Muscle layer of colon (tissue), 2 donors: ENCODE measurements around the gene GPATCH2.
"Not testable (repeated sequence)": the region's sequence is repeated elsewhere in the genome, so short reads cannot be mapped to it uniquely, and the experiment has no call there.

ENCODE experiments used
- H3K27ac ChIP-seq: one replicate; pipeline ENCODE4 v1.7.0; 2013; ENCODE audit warnings: low read depth, mild to moderate bottlenecking, low read length, moderate library complexity
- H3K27me3 ChIP-seq, 2 donors: one replicate each; pipeline ENCODE4 v1.7.0; 2013; ENCODE audit warnings: low read length in 2 of 2, mild to moderate bottlenecking in 2 of 2; ENCODE audit not compliant: insufficient read depth in 2 of 2, control insufficient read depth in 1 of 2
- H3K36me3 ChIP-seq: one replicate; pipeline ENCODE4 v1.7.0; 2013; ENCODE audit warnings: mild to moderate bottlenecking, low read length; ENCODE audit not compliant: insufficient read depth
- H3K4me1 ChIP-seq: one replicate; pipeline ENCODE4 v1.7.0; 2013; ENCODE audit warnings: mild to moderate bottlenecking, low read length; ENCODE audit not compliant: insufficient read depth
- H3K4me3 ChIP-seq, 2 donors: one replicate each; pipeline ENCODE4 v1.7.0; 2013; ENCODE audit warnings: low read length in 2 of 2, low read depth in 1 of 2, mild to moderate bottlenecking in 1 of 2, moderate library complexity in 1 of 2
- H3K9ac ChIP-seq: one replicate; pipeline ENCODE4 v1.7.0; 2013; ENCODE audit warnings: low read length
- H3K9me3 ChIP-seq: one replicate; pipeline ENCODE4 v1.7.0; 2013; ENCODE audit warnings: mild to moderate bottlenecking, low read length
- donor health status: abdominal sarcoma.
- donor health status: Adenocarcinoma of cecum.

GPATCH2 gene

GRCh38 chr1:217622042-217622441 is 8.8 kb downstream of the GPATCH2 start:
- Histone ChIP-seq H3K9me3 (no peaks in the 10 kb centered on the region), H3K27me3 (no peaks in the 10 kb centered on the region), H3K4me3 (no peak overlapping the region), H3K9ac (no peak overlapping the region), H3K4me1 (no peaks in the 10 kb centered on the region), H3K27ac (no peak overlapping the region), H3K36me3 (peaks cover 5% of the 10 kb centered on the region)

DNA sequence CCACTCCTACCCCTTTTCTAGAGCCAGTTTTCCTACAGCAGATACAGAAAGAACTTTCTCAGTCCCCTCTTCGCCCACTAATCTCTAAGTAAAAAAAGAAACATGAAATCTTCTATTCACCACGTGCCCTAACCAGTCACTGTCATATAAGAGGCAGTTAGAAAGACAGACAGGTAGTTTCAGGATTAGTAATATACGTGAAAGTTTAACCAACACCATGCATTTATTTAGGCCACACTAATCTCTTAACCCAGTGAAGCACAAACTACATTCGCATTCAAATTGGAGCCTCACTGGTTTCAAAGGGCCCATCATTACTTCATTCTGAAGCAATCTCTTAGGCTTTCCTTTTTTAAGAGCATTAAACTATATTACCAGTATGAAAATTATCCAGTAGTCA is 10.1 kb downstream of the GPATCH2 start:
- no peaks in the 10 kb centered on the region for H3K4me1 ChIP-seq
- H3K9ac ChIP-seq = no peak overlapping the region
- no peak overlapping the region for H3K4me3 ChIP-seq

DNA sequence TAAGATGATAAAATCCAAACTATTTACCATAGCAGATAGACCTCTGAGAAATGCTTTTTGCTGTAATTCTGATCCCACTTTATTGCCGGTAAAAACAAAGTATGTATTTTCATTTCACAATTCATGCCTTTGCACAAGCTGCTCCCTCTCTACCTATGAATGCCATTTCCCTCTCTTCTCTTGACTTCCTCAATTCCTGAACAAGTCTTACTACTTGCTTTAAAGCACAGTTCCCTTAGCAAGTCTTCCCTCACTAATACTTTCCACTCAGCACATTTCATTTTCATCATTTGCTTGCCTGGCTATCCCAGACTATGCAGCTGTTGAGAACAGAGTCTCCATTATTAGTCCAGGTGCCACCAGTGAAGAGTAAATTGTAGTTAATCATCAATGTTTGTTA is 13.8 kb downstream of the GPATCH2 start:
- no peak overlapping the region for H3K27ac ChIP-seq
- no peak overlapping the region for H3K9ac ChIP-seq
- no peak overlapping the region for H3K4me3 ChIP-seq
- H3K36me3 ChIP-seq = peaks cover 5% of the 10 kb centered on the region
- no peaks in the 10 kb centered on the region for H3K27me3 ChIP-seq
- H3K9me3 ChIP-seq = no peaks in the 10 kb centered on the region
- no peaks in the 10 kb centered on the region for H3K4me1 ChIP-seq

More for the DNA sequence above, 10.1 kb downstream of the GPATCH2 start:
- Histone ChIP-seq H3K36me3 (peaks cover 5% of the 10 kb centered on the region), H3K9me3 (no peaks in the 10 kb centered on the region), H3K27ac (no peak overlapping the region), H3K27me3 (no peaks in the 10 kb centered on the region)

DNA sequence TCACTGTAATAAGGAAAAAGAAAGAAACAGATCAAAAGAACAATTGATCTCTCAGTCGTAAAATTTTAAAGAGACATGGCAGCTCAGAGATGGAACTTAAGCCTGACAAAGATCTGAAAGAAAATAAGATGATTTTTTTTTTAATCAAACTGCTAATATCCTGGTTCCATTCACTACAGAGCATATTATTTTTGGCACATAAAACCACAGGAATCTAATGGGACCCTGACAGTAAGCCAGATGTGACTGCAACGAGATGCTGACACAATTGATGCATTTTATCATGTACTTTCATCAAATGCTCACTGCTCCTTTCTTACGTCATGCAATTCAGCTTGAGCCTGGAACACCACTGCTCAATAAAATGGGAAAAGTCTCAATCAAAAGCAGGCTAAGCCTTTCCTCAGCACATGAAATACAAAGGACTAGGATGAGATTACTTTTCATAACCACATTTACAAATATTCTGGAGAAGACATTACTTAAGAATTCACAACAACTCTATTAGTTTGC is 16.6 kb downstream of the GPATCH2 start:
- Histone ChIP-seq H3K4me3 (no peak overlapping the region), H3K9ac (no peak overlapping the region), H3K36me3 (peaks cover 13% of the 10 kb centered on the region), H3K4me1 (no peaks in the 10 kb centered on the region), H3K9me3 (no peaks in the 10 kb centered on the region), H3K27ac (no peak overlapping the region), H3K27me3 (no peaks in the 10 kb centered on the region)

GRCh38 chr1:217605390-217605789 is 25.5 kb downstream of the GPATCH2 start:
- no peaks in the 10 kb centered on the region for H3K4me1 ChIP-seq
- no peaks in the 10 kb centered on the region for H3K9me3 ChIP-seq
- peaks cover 8% of the 10 kb centered on the region for H3K36me3 ChIP-seq
- H3K27ac ChIP-seq = no peak overlapping the region
- H3K4me3 ChIP-seq = no peak overlapping the region
- no peak overlapping the region for H3K9ac ChIP-seq
- H3K27me3 ChIP-seq = no peaks in the 10 kb centered on the region

DNA sequence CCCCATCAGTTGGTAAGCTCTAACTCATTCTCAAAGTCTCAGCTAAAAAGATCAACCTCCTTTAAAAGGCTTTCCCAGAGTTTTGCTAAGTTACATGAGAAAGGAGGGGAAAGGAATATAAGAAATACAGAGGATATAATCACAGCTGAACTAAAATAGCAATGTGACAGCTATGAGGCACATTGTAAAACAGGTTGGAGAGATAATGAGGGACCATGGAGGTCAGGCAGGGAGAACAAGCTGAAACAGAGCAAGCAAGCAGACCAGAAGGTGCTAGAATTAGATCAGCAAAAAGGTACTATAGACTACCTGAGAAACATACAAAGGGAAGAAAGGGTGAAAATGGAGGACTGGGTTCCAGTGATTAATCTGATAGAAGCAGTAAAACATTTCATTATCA is 28.5 kb downstream of the GPATCH2 start:
- no peaks in the 10 kb centered on the region for H3K4me1 ChIP-seq
- no peaks in the 10 kb centered on the region for H3K36me3 ChIP-seq
- no peak overlapping the region for H3K9ac ChIP-seq
- no peak overlapping the region for H3K27ac ChIP-seq
- no peak overlapping the region for H3K4me3 ChIP-seq
- no peaks in the 10 kb centered on the region for H3K9me3 ChIP-seq
- no peaks in the 10 kb centered on the region for H3K27me3 ChIP-seq

- H3K27me3 ChIP-seq = no peaks in the 10 kb centered on the region
- no peak overlapping the region for H3K4me3 ChIP-seq
- H3K36me3 ChIP-seq = no peaks in the 10 kb centered on the region
- no peaks in the 10 kb centered on the region for H3K4me1 ChIP-seq
- no peak overlapping the region for H3K27ac ChIP-seq
- no peak overlapping the region for H3K9ac ChIP-seq
- no peaks in the 10 kb centered on the region for H3K9me3 ChIP-seq
Measured at GRCh38 chr1:217599154-217599553, 31.7 kb downstream of the GPATCH2 start.

DNA sequence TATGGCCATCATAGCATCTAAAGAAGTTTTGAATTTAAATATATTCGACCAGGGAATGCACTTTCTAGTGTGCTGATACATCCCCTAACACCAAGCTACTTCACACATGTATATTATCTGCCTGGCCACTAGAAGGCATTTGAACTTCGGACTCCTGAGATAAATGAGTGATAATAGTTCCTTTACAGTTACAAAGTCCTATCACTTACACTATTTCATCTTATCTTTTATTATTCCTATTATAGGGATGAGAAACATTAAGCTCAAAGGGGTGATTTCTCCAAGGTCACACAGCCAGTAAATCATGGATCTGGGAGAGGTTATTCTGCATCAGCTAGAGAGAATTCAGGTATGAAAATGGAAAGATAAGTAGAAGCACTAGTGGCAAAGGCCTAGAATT is 40.3 kb downstream of the GPATCH2 start:
- Histone ChIP-seq H3K27me3 (no peaks in the 10 kb centered on the region), H3K36me3 (no peaks in the 10 kb centered on the region), H3K4me3 (no peak overlapping the region), H3K9ac (no peak overlapping the region), H3K9me3 (no peaks in the 10 kb centered on the region), H3K27ac (no peak overlapping the region), H3K4me1 (no peaks in the 10 kb centered on the region)

DNA sequence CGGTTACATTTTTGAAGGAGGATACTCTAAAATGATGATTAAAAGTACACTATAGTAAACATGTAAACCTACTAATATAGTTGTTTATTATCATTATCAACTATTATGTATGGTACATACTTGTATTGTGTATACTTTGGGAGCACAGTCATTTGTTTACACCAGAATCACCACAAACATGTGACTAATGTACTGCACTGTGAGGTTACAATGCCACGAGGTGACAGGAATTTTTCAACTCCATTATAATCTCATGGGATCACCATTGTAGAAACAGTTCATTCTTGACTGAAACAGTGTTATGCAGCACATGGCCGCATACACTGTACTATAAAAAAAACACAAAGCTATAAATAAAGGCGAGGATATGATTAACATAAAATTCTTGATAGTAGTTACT is 44.3 kb downstream of the GPATCH2 start:
- no peak overlapping the region for H3K27ac ChIP-seq
- H3K9me3 ChIP-seq = no peaks in the 10 kb centered on the region
- H3K9ac ChIP-seq = no peak overlapping the region
- no peaks in the 10 kb centered on the region for H3K4me1 ChIP-seq
- no peaks in the 10 kb centered on the region for H3K27me3 ChIP-seq
- no peaks in the 10 kb centered on the region for H3K36me3 ChIP-seq
- no peak overlapping the region for H3K4me3 ChIP-seq

DNA sequence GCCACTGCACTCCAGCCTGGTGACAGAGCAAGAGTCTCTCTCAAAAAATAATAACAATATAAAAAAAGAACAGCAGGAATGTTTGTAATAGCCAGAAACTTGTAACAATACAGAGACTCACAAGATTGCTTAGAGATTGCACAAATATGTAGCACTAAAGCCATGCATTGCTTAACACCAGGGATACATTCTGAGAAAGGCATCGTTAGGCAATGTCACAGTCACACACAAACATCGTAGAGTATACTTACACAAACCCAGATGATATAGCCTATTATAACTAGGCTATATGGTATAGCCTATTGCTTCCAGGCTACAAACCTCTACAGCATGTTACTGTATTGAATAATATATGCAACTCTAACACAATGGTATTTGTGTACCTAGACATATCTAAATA is 45.3 kb downstream of the GPATCH2 start:
- H3K36me3 ChIP-seq = no peaks in the 10 kb centered on the region
- no peak overlapping the region for H3K27ac ChIP-seq
- H3K4me3 ChIP-seq = no peak overlapping the region
- no peaks in the 10 kb centered on the region for H3K4me1 ChIP-seq
- H3K27me3 ChIP-seq = no peaks in the 10 kb centered on the region
- H3K9ac ChIP-seq = no peak overlapping the region
- no peaks in the 10 kb centered on the region for H3K9me3 ChIP-seq

DNA sequence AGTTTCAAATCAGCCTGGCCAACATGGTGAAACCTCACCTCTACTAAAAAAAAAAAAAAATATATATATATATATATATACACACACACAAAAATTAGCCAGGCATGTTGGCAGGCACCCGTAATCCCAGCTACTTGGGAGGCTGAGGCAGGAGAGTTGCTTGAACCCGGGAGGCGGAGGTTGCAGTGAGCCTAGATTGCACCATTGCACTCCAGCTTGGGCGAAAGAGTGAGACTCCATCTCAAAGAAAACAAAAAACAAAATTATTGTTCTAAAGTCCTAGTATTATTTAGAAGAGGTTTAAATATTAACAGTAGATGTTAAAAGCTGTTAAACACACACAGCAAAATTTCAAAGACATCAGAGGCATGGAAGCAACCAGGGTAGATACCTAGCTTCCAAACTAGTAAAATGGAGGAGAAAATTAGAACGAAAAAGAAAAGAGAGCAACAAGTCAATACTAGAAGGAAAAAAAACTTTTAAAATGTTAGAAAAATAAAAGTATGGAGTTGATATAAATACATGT is 46.5 kb downstream of the GPATCH2 start:
- not testable (repeated sequence) for H3K4me3 ChIP-seq, H3K9me3 ChIP-seq, H3K9ac ChIP-seq, H3K27me3 ChIP-seq, H3K27ac ChIP-seq, H3K36me3 ChIP-seq, H3K4me1 ChIP-seq

- Histone ChIP-seq H3K9me3 (no peaks in the 10 kb centered on the region), H3K27ac (no peak overlapping the region), H3K9ac (no peak overlapping the region), H3K27me3 (no peaks in the 10 kb centered on the region), H3K4me1 (no peaks in the 10 kb centered on the region), H3K4me3 (no peak overlapping the region), H3K36me3 (no peaks in the 10 kb centered on the region)
Measured at GRCh38 chr1:217577336-217577735, 53.6 kb downstream of the GPATCH2 start.
